Measurements from ENCODE around the gene SDF4.

Gene SDF4

DNA sequence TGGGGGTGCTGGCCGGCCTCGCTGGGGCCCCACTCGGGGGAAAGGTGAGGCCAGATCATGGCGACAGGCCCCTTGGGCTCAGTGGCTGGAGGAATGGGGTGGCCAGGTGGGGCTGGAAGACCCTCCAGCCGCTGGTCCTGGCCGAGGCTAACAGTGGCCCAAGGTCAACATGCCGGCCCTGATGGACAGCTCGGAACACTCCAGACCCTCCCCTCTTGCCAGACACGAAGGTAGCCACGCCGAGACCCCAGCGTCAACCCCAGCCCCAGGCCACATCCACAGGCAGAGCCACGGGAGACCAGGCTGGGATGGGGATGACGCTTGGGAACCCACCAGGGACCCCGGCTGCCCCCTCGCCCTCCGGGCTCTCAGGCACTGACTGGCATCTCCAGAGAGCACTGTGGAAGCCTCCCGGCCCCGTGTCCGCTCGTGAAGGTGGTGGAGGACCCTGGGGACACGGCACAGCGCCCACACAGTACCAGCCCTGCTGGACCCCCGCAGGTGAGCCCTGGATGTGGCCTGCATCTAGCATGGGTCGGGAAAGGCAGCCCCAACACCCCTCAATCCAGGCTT, 15.6 kb upstream of the SDF4 start:
- ChIA-PET POLR2A (no interaction called here), CTCF (interaction anchor here (0.9 kb wide), 1 partner anchor 44 kb away, joined by 3 read pairs; no protein-coding TSS in a partner anchor)
- TF ChIP-seq, protein P1, sequence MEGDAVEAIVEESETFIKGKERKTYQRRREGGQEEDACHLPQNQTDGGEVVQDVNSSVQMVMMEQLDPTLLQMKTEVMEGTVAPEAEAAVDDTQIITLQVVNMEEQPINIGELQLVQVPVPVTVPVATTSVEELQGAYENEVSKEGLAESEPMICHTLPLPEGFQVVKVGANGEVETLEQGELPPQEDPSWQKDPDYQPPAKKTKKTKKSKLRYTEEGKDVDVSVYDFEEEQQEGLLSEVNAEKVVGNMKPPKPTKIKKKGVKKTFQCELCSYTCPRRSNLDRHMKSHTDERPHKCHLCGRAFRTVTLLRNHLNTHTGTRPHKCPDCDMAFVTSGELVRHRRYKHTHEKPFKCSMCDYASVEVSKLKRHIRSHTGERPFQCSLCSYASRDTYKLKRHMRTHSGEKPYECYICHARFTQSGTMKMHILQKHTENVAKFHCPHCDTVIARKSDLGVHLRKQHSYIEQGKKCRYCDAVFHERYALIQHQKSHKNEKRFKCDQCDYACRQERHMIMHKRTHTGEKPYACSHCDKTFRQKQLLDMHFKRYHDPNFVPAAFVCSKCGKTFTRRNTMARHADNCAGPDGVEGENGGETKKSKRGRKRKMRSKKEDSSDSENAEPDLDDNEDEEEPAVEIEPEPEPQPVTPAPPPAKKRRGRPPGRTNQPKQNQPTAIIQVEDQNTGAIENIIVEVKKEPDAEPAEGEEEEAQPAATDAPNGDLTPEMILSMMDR (IDR thresholded peaks at IDR 0.05; ENCODE audit: control extremely low read depth, extremely low read depth, low read depth, missing control alignments) = no peak
- DNase-seq (ENCODE audit: extremely low spot score) = no peak

DNA sequence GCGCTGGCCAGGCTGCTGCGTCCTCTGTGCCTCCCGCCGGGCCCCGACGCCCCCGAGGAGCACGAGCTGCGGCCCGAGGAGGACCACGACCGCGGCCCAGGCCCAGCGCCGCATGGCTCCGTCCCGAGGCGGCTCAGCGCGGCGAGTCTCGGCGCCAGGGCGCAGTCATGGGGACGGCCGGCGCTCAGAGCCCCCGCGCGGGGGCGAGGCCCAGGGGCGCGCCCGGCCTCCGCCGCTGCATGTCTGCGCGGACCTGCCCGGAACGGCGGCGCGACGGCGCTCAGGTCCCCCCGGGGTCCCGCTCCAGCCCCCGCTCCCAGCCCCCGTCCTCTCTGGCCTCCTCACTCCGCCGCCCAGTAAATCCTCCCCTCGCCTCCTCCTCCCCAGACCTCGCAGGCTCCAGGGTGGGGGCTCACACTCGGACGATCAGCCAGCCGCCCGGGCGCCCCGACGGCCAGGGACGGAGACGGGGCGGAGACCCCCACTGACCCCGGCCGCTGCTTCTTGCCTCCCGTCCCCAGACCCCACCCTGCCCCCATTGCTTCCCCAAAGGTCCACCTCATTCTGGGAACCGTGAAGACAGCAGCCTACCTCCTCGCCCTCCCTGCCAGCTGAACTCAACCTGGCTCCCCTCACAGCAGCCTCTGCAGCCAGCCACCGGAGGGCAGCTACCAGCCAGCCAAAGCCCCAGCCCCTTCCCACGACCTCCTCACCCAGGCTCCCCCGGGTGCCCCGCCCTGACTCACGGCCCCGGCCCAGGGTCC, 15.0 kb upstream of the SDF4 start, which contains the start of gene C1QTNF12:
Gene C1QTNF12, minus strand, starts transcription at position 146 of the 764 bp plus-strand sequence. Its CDS starts 32 bp downstream, at position 114.
- ChIA-PET CTCF (interaction anchor here (0.9 to 1.3 kb wide), 2 partner anchors 45 to 124 kb away, joined by 3 read pairs; no protein-coding TSS in a partner anchor), POLR2A (no interaction called here)
- TF ChIP-seq, protein P1 (IDR thresholded peaks at IDR 0.05; ENCODE audit: control extremely low read depth, extremely low read depth, low read depth, missing control alignments) = no peak
- DNase-seq (ENCODE audit: extremely low spot score) = no peak

DNA sequence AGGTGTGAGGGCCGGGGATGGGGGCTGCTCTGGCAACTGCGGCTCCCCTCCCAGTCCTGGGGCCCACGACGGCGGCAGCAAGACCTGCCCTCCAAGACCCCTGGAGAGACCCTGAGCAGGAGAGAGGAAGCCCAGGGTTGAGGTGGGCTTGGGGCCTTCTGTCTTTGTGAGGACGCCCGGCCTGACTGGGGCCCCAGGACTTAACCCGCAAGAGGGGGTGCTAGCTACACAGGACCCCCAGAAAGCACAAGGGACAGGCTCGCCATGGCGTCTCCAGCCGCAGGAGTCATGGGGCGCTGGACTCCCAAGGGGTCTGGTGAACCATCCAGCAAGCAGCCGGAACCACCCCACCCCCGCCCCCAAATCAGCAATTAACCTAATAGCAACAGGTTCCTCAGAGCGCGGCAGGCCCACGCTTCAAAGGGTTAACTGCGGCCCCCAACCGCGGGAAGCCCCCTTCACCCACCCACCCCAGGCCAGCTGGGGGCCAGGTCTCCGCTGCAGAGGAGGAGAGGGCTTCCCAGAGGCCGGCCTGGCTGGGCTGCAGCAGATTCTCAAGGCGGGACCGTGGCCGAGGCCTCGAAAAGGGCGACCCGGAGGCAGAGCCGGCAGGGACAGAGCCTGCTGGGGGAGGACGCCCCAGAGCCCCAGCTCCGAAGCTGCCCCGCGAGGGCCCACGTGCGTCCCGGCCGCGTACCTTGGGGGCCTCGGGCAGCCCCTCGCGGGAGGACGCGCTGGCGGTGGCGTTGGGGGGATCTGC, 14.2 kb upstream of the SDF4 start:
- TF ChIP-seq, protein P1 (IDR thresholded peaks at IDR 0.05; ENCODE audit: control extremely low read depth, extremely low read depth, low read depth, missing control alignments) = no peak
- no peak for DNase-seq (ENCODE audit: extremely low spot score)
- POLR2A ChIA-PET = no interaction called here
- CTCF ChIA-PET = interaction anchor here (1.3 kb wide), 1 partner anchor 124 kb away, joined by 3 read pairs; no protein-coding TSS in a partner anchor

DNA sequence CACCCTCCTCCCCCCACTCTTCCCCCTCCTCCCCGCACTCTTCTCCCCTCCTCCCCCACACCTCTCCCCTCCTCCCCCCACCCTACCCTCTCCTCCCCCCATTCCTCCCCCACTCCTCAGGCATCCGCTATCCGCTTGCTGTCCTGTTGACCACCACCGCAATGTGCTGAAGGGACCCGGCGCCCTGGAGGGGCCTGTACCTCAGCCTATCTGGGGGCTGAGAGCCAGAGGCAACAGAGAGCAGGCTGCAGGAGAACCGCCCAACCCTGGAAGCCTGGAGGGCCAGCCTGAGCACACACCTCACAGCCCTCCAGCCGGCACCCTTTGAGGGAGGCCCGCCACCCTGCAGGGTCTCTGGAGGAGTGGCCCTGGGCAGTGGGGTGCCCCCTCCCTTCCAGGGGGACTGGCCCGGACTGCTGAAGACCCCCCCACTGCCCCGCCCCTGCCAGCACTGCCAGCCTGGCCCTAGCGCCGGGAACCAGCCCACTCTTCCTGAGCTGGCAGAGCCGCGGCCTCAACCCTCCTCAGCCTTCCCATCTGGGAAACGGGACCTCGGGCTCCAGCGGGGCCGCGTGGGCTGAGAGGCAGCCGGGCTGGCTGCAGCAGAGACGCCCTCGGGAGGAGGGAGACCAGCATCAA, 13.5 kb upstream of the SDF4 start:
- POLR2A ChIA-PET = no interaction called here
- TF ChIP-seq, protein P1 (IDR thresholded peaks at IDR 0.05; ENCODE audit: control extremely low read depth, extremely low read depth, low read depth, missing control alignments) = no peak
- CTCF ChIA-PET = no interaction called here
- no peak for DNase-seq (ENCODE audit: extremely low spot score)

DNA sequence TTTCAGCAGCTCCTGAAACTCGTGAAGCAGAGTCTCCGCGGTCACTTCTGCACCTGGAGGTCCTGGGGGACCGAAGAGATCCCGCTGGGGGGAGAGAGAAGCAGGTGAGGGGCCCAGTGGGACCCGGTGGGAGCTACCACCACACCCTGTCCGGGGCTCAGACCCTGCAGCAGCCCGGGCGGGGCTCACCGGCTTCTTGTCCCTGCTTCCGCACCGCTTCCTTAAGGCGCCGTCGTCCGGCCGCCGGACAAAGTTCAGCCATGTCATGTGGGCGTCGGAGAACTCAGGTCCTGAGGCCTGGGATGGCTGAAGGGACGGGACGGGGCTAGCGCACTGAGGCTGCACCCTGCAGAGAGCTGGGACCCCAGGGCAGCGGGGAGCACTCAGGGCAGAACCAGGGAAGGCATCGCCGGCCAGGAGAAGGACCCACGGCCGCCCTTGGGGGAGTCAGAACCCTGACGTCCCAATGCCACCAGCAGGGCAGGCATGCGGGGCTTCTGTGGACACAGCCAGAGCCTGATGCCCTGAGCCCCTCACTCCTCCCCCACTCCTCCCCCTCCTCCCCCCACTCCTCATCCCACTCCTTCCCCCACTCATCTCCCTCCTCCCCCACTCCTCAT, 12.5 kb upstream of the SDF4 start:
- TF ChIP-seq, protein P1 (IDR thresholded peaks at IDR 0.05; ENCODE audit: control extremely low read depth, extremely low read depth, low read depth, missing control alignments) = no peak
- no peak for DNase-seq (ENCODE audit: extremely low spot score)
- CTCF ChIA-PET = interaction anchor here (1.0 to 1.2 kb wide), 2 partner anchors 29 to 212 kb away, joined by 3 read pairs; no protein-coding TSS in a partner anchor

More for the DNA sequence above, 12.5 kb upstream of the SDF4 start:
- POLR2A ChIA-PET = no interaction called here

All from GM10248 (cell line).